ENCODE measurements around the gene GJD2.

DNA sequence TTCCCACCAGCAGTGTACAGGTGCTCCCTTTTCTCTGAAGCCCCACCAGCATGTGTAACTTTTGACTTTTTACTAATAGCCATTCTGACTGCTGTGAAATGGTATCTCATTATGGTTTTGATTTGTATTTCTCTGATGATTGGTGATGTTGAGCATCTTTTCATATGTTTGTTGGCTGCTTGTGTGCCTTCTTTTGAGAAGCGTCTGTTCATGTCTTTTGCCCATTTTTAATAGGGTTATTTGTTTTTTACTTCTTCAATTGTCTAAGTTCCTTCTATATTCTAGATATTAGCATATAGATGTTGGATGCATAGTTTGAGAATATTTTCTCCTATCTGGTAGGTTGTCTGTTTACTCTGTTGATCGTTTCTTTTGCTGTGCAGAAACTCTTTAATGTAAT is 25.9 kb upstream of the GJD2 start:
- TF ChIP-seq, protein P1, sequence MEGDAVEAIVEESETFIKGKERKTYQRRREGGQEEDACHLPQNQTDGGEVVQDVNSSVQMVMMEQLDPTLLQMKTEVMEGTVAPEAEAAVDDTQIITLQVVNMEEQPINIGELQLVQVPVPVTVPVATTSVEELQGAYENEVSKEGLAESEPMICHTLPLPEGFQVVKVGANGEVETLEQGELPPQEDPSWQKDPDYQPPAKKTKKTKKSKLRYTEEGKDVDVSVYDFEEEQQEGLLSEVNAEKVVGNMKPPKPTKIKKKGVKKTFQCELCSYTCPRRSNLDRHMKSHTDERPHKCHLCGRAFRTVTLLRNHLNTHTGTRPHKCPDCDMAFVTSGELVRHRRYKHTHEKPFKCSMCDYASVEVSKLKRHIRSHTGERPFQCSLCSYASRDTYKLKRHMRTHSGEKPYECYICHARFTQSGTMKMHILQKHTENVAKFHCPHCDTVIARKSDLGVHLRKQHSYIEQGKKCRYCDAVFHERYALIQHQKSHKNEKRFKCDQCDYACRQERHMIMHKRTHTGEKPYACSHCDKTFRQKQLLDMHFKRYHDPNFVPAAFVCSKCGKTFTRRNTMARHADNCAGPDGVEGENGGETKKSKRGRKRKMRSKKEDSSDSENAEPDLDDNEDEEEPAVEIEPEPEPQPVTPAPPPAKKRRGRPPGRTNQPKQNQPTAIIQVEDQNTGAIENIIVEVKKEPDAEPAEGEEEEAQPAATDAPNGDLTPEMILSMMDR (IDR thresholded peaks at IDR 0.05), result no peak
- TF ChIP-seq EP300 (IDR thresholded peaks at IDR 0.05) (no peak), POLR2A (IDR thresholded peaks at IDR 0.05) (no peak)
